Mesendoderm (in vitro differentiated cells): ENCODE measurements around the gene TBX15.

Experiments used
- DNase-seq: peaks from one replicate; pipeline ENCODE4 v3.0.0; 2013
- H2AK5ac ChIP-seq: 2 replicates; pipeline ENCODE4 v1.6.1; 2013; ENCODE audit warnings: low read length, inconsistent platforms
- H2BK120ac ChIP-seq: 2 replicates; pipeline ENCODE4 v1.6.1; 2013; ENCODE audit warnings: low read depth, mild to moderate bottlenecking, low read length, moderate library complexity, mixed read lengths
- H2BK15ac ChIP-seq: replicated peaks from 2 replicates; pipeline ENCODE4 v1.6.1; 2013; ENCODE audit warnings: low read depth, mild to moderate bottlenecking, moderate library complexity
- H2BK5ac ChIP-seq: 2 replicates; pipeline ENCODE4 v1.6.1; 2013; ENCODE audit warnings: low read length, inconsistent platforms
- H3K18ac ChIP-seq: 2 replicates; pipeline ENCODE4 v1.6.1; 2013; ENCODE audit warnings: mild to moderate bottlenecking, low read length, mixed read lengths
- H3K23ac ChIP-seq: one replicate; pipeline ENCODE4 v1.6.1; 2013; ENCODE audit warnings: low read length
- H3K27ac ChIP-seq: 2 replicates; pipeline ENCODE4 v1.5.1; 2013; ENCODE audit warnings: low read depth, mild to moderate bottlenecking, inconsistent platforms, low read length, moderate library complexity
- H3K27me3 ChIP-seq: 2 replicates; pipeline ENCODE4 v1.6.1; 2013; ENCODE audit warnings: low read length, control low read depth, mild to moderate bottlenecking, inconsistent platforms; ENCODE audit not compliant: insufficient read depth, poor library complexity
- H3K36me3 ChIP-seq: 2 replicates; pipeline ENCODE4 v1.6.1; 2013; ENCODE audit warnings: low read length, inconsistent platforms; ENCODE audit not compliant: control insufficient read depth, insufficient read depth
- H3K4ac ChIP-seq: one replicate; pipeline ENCODE4 v1.6.1; 2013; ENCODE audit warnings: low read depth, mild to moderate bottlenecking, low read length, moderate library complexity
- H3K4me1 ChIP-seq: 2 replicates; pipeline ENCODE4 v1.6.1; 2013; ENCODE audit warnings: low read depth, low read length, inconsistent platforms; ENCODE audit not compliant: control insufficient read depth
- H3K4me2 ChIP-seq: 2 replicates; pipeline ENCODE4 v1.6.1; 2013; ENCODE audit warnings: low read length
- H3K4me3 ChIP-seq: 2 replicates; pipeline ENCODE4 v1.5.1; 2013; ENCODE audit warnings: mild to moderate bottlenecking, low read length
- H3K56ac ChIP-seq: one replicate; pipeline ENCODE4 v1.6.1; 2013; ENCODE audit warnings: low read length
- H3K79me1 ChIP-seq: 2 replicates; pipeline ENCODE4 v1.6.1; 2013; ENCODE audit warnings: low read length, inconsistent platforms
- H3K79me2 ChIP-seq: 2 replicates; pipeline ENCODE4 v1.6.1; 2013; ENCODE audit warnings: mild to moderate bottlenecking, low read length; ENCODE audit not compliant: control insufficient read depth, insufficient read depth
- H3K9ac ChIP-seq: 2 replicates; pipeline ENCODE4 v1.6.1; 2013; ENCODE audit warnings: low read length, inconsistent platforms
- H4K5ac ChIP-seq: one replicate; pipeline ENCODE4 v1.6.1; 2013; ENCODE audit warnings: low read length
- H4K8ac ChIP-seq: one replicate; pipeline ENCODE4 v1.6.1; 2013; ENCODE audit warnings: low read depth, mild to moderate bottlenecking, control low read depth, low read length, moderate library complexity
- WGBS: extraction: QIAGEN DNeasy Blood & Tissue Kit; methylation state at CpG from one replicate; pipeline ENCODE4 v1.1.7; 2013; ENCODE audit warnings: low lambda C conversion rate, missing lambda C conversion rate; ENCODE audit not compliant: insufficient coverage; ENCODE audit errors: extremely low coverage; 5-methylcytosine and 5-hydroxymethylcytosine counted together

TBX15 gene

DNA sequence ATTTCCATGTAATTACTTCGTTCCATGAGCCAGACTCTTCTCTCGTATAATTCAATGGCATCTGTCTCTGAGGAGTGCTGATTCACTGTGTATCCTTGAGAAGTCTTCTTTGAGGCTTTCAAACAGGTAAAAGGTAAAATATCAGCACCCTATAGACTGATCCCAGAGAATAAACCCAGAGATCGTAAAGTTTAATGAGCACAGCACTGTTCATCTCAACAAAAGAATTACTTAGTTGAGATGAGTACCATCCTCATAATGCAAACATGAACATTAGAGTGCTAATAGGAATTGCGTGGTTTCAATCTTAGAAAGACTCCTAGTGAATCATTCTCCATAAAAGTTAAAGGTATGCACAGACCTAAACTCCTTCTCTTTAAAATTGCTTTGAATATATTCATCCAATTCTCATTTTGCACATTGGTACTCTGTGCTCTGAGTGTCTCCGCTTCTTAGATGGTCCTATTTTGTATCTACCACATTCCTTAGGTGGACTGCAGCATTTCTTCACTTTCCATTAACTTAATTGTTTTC lies 97.2 kb downstream of the TBX15 start:
- no CpG with 5 or more reads among the region's 5 CpGs for WGBS

DNA sequence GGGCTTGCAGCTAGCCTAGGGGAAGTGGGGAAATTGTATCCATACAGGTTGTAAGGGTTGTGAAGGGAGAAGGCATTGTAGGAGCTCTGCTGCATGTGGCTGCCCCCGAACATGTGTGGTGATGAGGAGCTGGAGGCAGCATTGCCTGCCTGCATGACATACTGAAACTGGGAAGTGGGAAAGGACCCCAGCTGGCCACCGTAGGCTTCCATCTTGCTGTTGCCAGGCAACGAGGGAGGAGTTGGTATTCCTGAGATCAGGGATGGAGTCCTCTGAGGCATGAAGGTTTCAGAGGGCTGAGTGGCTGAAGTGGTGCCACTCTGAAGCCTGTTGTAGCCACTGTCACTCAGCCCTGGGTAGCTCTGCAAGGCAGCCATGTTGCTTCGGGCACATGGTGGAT lies 103.2 kb downstream of the TBX15 start:
- Histone ChIP-seq H4K5ac (no peak overlapping the region), H2AK5ac (no peak overlapping the region), H3K4me1 (no peaks in the 10 kb centered on the region), H3K79me1 (no peaks in the 10 kb centered on the region), H2BK5ac (no peak overlapping the region), H3K56ac (no peak overlapping the region), H2BK15ac (no peak overlapping the region), H3K36me3 (no peaks in the 10 kb centered on the region), H3K4me2 (no peak overlapping the region), H3K27ac (no peak overlapping the region), H3K4ac (no peak overlapping the region), H3K18ac (no peak overlapping the region), H2BK120ac (no peak overlapping the region), H3K4me3 (no peak overlapping the region), H4K8ac (no peak overlapping the region), H3K9ac (no peak overlapping the region), H3K27me3 (no peaks in the 10 kb centered on the region), H3K23ac (no peak overlapping the region), H3K79me2 (no peaks in the 10 kb centered on the region)
- no peak for DNase-seq
- WGBS: no CpG with 5 or more reads among the region's 4 CpGs

More for the DNA sequence above, 97.2 kb downstream of the TBX15 start:
- H3K4me3 ChIP-seq: no peak overlapping the region
- no peaks in the 10 kb centered on the region for H3K27me3 ChIP-seq
- no peak overlapping the region for H2BK120ac ChIP-seq
- no peaks in the 10 kb centered on the region for H3K79me1 ChIP-seq
- H3K56ac ChIP-seq: no peak overlapping the region
- no peak overlapping the region for H3K4ac ChIP-seq
- no peak overlapping the region for H4K8ac ChIP-seq
- no peak overlapping the region for H2AK5ac ChIP-seq
- no peak overlapping the region for H3K18ac ChIP-seq
- H3K36me3 ChIP-seq: no peaks in the 10 kb centered on the region
- no peak overlapping the region for H3K23ac ChIP-seq
- H3K4me2 ChIP-seq: no peak overlapping the region
- no peak overlapping the region for H3K27ac ChIP-seq
- H3K4me1 ChIP-seq: no peaks in the 10 kb centered on the region
- no peak overlapping the region for H2BK15ac ChIP-seq
- no peaks in the 10 kb centered on the region for H3K79me2 ChIP-seq
- DNase-seq: no peak
- no peak overlapping the region for H3K9ac ChIP-seq
- no peak overlapping the region for H2BK5ac ChIP-seq
- H4K5ac ChIP-seq: no peak overlapping the region

DNA sequence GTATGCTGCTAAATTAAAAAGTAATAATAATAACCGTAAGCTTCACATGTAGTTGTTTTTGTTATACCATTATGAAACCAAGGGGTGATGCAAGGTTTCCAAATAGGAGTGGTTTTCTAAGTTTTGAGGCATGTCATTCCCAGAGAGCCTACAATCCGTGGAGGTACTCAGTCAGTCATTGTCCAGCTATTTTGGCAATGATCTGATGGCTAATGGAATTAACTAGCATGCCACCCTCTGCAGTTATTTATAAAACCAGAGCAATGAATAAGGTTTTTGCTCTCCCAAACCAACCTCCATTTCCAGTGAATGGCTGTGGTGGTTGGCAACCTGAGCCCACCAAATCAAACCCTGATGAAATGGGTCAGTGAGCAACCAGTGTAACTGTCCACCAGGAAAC lies 106.4 kb downstream of the TBX15 start:
- no CpG with 5 or more reads among the region's 2 CpGs for WGBS

DNA sequence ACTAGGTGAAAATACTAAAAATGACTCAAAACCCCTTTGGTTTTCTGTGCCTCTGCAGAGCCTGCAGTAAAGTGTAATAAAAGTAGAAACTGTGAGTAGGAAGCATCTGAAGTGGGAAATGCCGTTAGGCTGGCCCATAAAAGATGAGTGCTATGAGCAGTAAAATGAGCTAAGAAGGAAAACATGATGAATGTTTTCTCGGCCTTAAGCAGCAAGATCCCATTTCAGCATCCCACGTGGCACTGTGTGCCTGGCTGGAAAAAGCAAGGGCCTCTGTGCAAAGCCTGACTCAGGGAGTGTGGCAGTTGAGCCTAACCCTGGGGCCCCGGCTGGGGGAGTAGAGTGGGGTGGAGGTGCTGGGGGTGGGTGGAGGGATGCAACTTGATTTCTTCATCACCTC lies 109.5 kb downstream of the TBX15 start:
- Histone ChIP-seq H3K4me2 (no peak overlapping the region), H3K56ac (no peak overlapping the region), H3K79me2 (no peaks in the 10 kb centered on the region), H3K4me3 (no peak overlapping the region), H3K23ac (no peak overlapping the region), H3K27me3 (no peaks in the 10 kb centered on the region), H4K8ac (no peak overlapping the region), H4K5ac (no peak overlapping the region), H2BK15ac (no peak overlapping the region), H3K9ac (no peak overlapping the region), H2BK5ac (no peak overlapping the region), H2AK5ac (no peak overlapping the region), H3K4ac (no peak overlapping the region), H2BK120ac (no peak overlapping the region), H3K36me3 (no peaks in the 10 kb centered on the region), H3K18ac (no peak overlapping the region), H3K4me1 (no peaks in the 10 kb centered on the region), H3K27ac (no peak overlapping the region), H3K79me1 (no peaks in the 10 kb centered on the region)
- DNase-seq: no peak
- no CpG with 5 or more reads among the region's 4 CpGs for WGBS

More for the DNA sequence above, 106.4 kb downstream of the TBX15 start:
- Histone ChIP-seq H3K9ac (no peak overlapping the region), H3K4me1 (no peaks in the 10 kb centered on the region), H3K56ac (no peak overlapping the region), H2AK5ac (no peak overlapping the region), H4K8ac (no peak overlapping the region), H3K36me3 (no peaks in the 10 kb centered on the region), H3K18ac (no peak overlapping the region), H3K4me2 (no peak overlapping the region), H3K4ac (no peak overlapping the region), H2BK120ac (no peak overlapping the region), H3K27ac (no peak overlapping the region), H2BK5ac (no peak overlapping the region), H3K27me3 (no peaks in the 10 kb centered on the region), H3K4me3 (no peak overlapping the region), H2BK15ac (no peak overlapping the region), H3K79me1 (no peaks in the 10 kb centered on the region), H3K79me2 (no peaks in the 10 kb centered on the region), H3K23ac (no peak overlapping the region), H4K5ac (no peak overlapping the region)
- DNase-seq: no peak

DNA sequence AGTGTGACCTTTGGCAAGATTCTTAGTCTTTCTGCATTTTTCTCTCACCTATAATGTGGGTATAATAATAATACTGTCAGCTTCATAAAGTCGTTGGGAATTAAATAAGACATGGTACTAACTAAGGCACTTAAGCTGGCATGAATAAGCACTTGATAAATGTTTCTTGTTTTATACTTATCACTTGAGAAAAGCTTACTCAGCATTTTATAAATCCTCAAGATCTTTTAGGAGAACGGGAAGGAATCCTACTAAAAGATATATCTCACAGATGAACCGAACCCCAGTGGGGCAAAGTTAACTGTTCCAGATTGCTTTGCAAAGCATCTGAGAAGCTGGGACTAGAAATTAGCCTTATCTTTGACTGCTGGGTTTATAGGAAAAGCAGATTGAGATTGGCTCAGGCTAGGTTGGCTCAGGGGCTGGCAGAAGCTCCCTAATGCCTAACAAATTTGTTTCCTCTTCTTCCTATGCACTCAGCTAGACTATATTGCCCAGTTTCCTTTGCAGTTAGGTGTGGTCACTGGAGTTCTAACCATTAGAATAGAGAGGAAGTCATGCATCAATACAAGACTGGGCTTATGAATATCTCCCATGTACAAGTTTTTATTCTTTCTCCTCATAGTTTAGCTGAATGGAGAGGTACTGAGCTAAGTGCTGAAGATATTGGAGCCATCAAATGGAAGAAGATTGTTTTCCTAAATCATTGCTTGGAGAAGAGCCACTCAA lies 110.3 kb downstream of the TBX15 start:
- Histone ChIP-seq H2BK5ac (no peak overlapping the region), H2BK15ac (no peak overlapping the region), H3K4me1 (no peaks in the 10 kb centered on the region), H3K4ac (no peak overlapping the region), H4K8ac (no peak overlapping the region), H3K56ac (no peak overlapping the region), H3K79me1 (no peaks in the 10 kb centered on the region), H3K27ac (no peak overlapping the region), H2AK5ac (no peak overlapping the region), H3K9ac (no peak overlapping the region), H4K5ac (no peak overlapping the region), H3K27me3 (no peaks in the 10 kb centered on the region), H3K18ac (no peak overlapping the region), H3K36me3 (no peaks in the 10 kb centered on the region), H2BK120ac (no peak overlapping the region), H3K79me2 (no peaks in the 10 kb centered on the region), H3K4me3 (no peak overlapping the region), H3K23ac (no peak overlapping the region), H3K4me2 (no peak overlapping the region)
- no CpG with 5 or more reads among the region's 3 CpGs for whole genome bisulfite sequencing
- DNase-seq: no peak
